B cell (primary cell): ENCODE results near the gene SPOCK1. TPM values are rescaled to one million over a fixed set of nuclear protein-coding genes. Genes with fewer than 3 reads are reported as not detected.

ENCODE experiments used
- ATAC-seq: fragments of 200-7000 bp; cut with Tn5 transposase; one replicate; pipeline ENCODE4 v1.10.0; 2021; ENCODE audit warnings: low read depth, mild to moderate bottlenecking, moderate number of reproducible peaks, moderate library complexity
- CTCF ChIA-PET: fragments of 350-600 bp; sonication (Branson Sonifier 250); formaldehyde crosslinking; loops from one replicate; lab custom pipeline; 2021; ENCODE audit warnings: antibody characterized with exemption, inconsistent platforms; lab: Charles Lee
- POLR2A ChIA-PET: fragments of 350-600 bp; sonication (Branson Sonifier 250); formaldehyde crosslinking; loops from one replicate; lab custom pipeline; 2021; ENCODE audit warnings: antibody characterized with exemption; lab: Charles Lee
- DNase-seq: peaks from one replicate; pipeline ENCODE4 v3.0.0; 2013
- H2AFZ ChIP-seq: 2 replicates; pipeline ENCODE4 v1.6.1; 2012; ENCODE audit warnings: mild to moderate bottlenecking, low read depth, low read length; ENCODE audit not compliant: insufficient read depth, poor library complexity, severe bottlenecking
- H3K27ac ChIP-seq, 2 donors: 1 replicate in 1 of 2; 2 replicates in 1 of 2; pipeline ENCODE4 v1.5.1; 2012 to 2013; ENCODE audit warnings: low read length in 2 of 2, mild to moderate bottlenecking in 2 of 2, moderate library complexity in 1 of 2
- H3K27me3 ChIP-seq, 4 experiments: fragments of 200-600 bp in 1 of 4; sonication (generic) in 1 of 4; replicated peaks in 1 of 4; 1 replicate in 2 of 4; 2 replicates in 2 of 4; pipeline versions ENCODE4 v1.6.1 to v1.7.0; 2013 to 2016; ENCODE audit warnings: low read length in 3 of 4, mild to moderate bottlenecking in 2 of 4, mixed read lengths in 1 of 4, moderate library complexity in 1 of 4; ENCODE audit not compliant: insufficient read depth in 4 of 4, control insufficient read depth in 3 of 4; ENCODE audit errors: control extremely low read depth in 1 of 4
- H3K36me3 ChIP-seq, 2 experiments: replicated peaks in 1 of 2; 1 replicate in 1 of 2; 2 replicates in 1 of 2; pipeline versions ENCODE4 v1.6.1 to v1.7.1; 2013; ENCODE audit warnings: low read length in 1 of 2; ENCODE audit not compliant: insufficient read depth in 2 of 2, control insufficient read depth in 1 of 2; ENCODE audit errors: control extremely low read depth in 1 of 2, extremely low read depth in 1 of 2
- H3K4me1 ChIP-seq, 2 donors: fragments of 200-600 bp in 1 of 2; sonication (generic) in 1 of 2; 1 replicate in 1 of 2; 2 replicates in 1 of 2; pipeline versions ENCODE4 v1.5.1 to v1.6.1; 2013 to 2017; ENCODE audit warnings: low read length in 2 of 2; ENCODE audit not compliant: control insufficient read depth in 2 of 2, insufficient read depth in 2 of 2
- H3K4me2 ChIP-seq: replicated peaks from 2 replicates; pipeline ENCODE3; 2012; ENCODE audit warnings: mild to moderate bottlenecking, low read depth, low read length; ENCODE audit not compliant: poor library complexity, severe bottlenecking
- H3K4me3 ChIP-seq, 5 experiments: fragments of 200-600 bp in 1 of 5; sonication (generic) in 1 of 5; 1 replicate in 3 of 5; 2 replicates in 2 of 5; pipeline versions ENCODE4 v1.5.1 to v1.7.0; 2011 to 2016; ENCODE audit warnings: low read length in 4 of 5, mild to moderate bottlenecking in 4 of 5, low read depth in 2 of 5, control low read depth in 1 of 5, moderate library complexity in 1 of 5; ENCODE audit not compliant: insufficient read depth in 1 of 5; ENCODE audit errors: control extremely low read depth in 1 of 5, extremely low read depth in 1 of 5
- H3K79me2 ChIP-seq: fragments of 200-600 bp; sonication (generic); one replicate; pipeline ENCODE4 v1.6.0; 2016; ENCODE audit warnings: low read length; ENCODE audit not compliant: control insufficient read depth, insufficient read depth
- H3K9ac ChIP-seq: fragments of 200-600 bp; sonication (generic); 2 replicates; pipeline ENCODE4 v1.6.1; 2017; ENCODE audit warnings: mild to moderate bottlenecking, low read length, moderate library complexity
- H3K9me3 ChIP-seq, 3 donors: one replicate each; pipeline versions ENCODE4 v1.6.1 to v1.7.1; 2013; ENCODE audit warnings: low read length in 2 of 3; ENCODE audit not compliant: control insufficient read depth in 2 of 3, insufficient read depth in 1 of 3; ENCODE audit errors: control extremely low read depth in 1 of 3
- H4K20me1 ChIP-seq: 2 replicates; pipeline ENCODE4 v1.6.0; 2012; ENCODE audit warnings: mild to moderate bottlenecking, low read length; ENCODE audit not compliant: insufficient read depth, control insufficient read depth, poor library complexity, severe bottlenecking
- H3K27ac Mint-ChIP-seq: one replicate; pipeline ENCODE4 v1.8.0; 2021; ENCODE audit warnings: mixed read lengths
- H3K27me3 Mint-ChIP-seq: one replicate; pipeline ENCODE4 v1.8.0; 2021; ENCODE audit warnings: mixed read lengths
- H3K4me1 Mint-ChIP-seq: one replicate; pipeline ENCODE4 v1.8.0; 2021; ENCODE audit warnings: mixed read lengths
- H3K4me3 Mint-ChIP-seq: one replicate; pipeline ENCODE4 v1.8.0; 2021; ENCODE audit warnings: mixed read lengths
- H3K9me3 Mint-ChIP-seq: one replicate; pipeline ENCODE4 v1.8.0; 2022; ENCODE audit warnings: mixed read lengths; ENCODE audit not compliant: insufficient read depth
- EZH2 ChIP-seq: IDR thresholded peaks from 2 replicates; pipeline ENCODE4 v1.6.1; 2012; ENCODE audit warnings: borderline replicate concordance, low read depth, mild to moderate bottlenecking, moderate library complexity, low read length; ENCODE audit not compliant: insufficient read depth, poor library complexity, severe bottlenecking
- WGBS: methylation state at CpG from one replicate; pipeline ENCODE4 v1.1.5; 2013; ENCODE audit warnings: missing lambda C conversion rate; ENCODE audit not compliant: insufficient coverage; 5-methylcytosine and 5-hydroxymethylcytosine counted together
- intact Hi-C: fragments of 100-400 bp; cut with micrococcal nuclease; formaldehyde crosslinking; loops from one replicate; pipeline ENCODE4 v1.10.0; 2022
- polyA plus RNA-seq: library from polyadenylated mRNA; depleted of rRNA; stranded (reverse); fragments of >200 nt; gene quantifications from 2 replicates; pipeline ENCODE4 v1.2.3, GENCODE V29; 2012
- total RNA-seq, 2 donors: library from RNA; stranded (reverse); fragments of 120-200 nt in 1 of 2; gene quantifications; 1 replicate in 1 of 2; 2 replicates in 1 of 2; pipeline versions ENCODE4 v1.2.3 to v1.2.4, GENCODE V29; 2013 to 2022
- TF ChIP-seq, protein P1 (sequence below): fragments of 200-600 bp; IDR thresholded peaks from one replicate; pipeline ENCODE4 v1.8.0; 2022; ENCODE audit warnings: antibody characterized with exemption, mild to moderate bottlenecking

Gene SPOCK1
- total and polyA plus RNA-seq, 2 donors (not counting 1 experiment from before 2014, with no cell fraction given): not detected

DNA sequence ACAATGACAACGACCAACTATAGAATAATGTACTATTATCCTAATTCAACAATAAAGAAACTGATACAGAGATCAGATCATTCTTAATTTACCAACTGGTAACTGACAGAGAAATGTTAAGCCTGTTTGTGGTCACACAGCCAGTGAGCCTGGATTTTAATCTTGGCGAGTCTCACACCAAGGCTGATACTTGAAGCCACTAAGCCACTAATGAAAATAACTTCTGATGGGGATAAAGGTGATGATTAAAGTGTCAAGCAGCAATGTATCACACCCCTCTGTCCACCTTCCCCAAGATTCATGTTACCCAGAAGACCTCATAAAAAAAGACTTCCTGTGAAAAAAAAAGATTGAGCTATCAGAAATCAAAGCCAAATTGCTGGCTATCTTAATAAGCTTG is 350.5 kb downstream of the SPOCK1 start:
- H4K20me1 ChIP-seq: no peaks in the 10 kb centered on the region
- CTCF ChIA-PET: no interaction called here
- intact Hi-C loops: no loop called here
- H3K4me2 ChIP-seq: no peak overlapping the region
- Mint-ChIP-seq H3K4me3 (no peak overlapping the region), H3K4me1 (no peaks in the 10 kb centered on the region), H3K27ac (no peak overlapping the region), H3K27me3 (peaks cover 3% of the 10 kb centered on the region), H3K9me3 (no peaks in the 10 kb centered on the region)
- no peaks in the 10 kb centered on the region for H3K27me3 ChIP-seq
- H3K9me3 ChIP-seq: no peaks in the 10 kb centered on the region
- ATAC-seq: no peak
- no peaks in the 10 kb centered on the region for H3K79me2 ChIP-seq
- no peak overlapping the region for H3K4me3 ChIP-seq
- no peak overlapping the region for H2AFZ ChIP-seq
- no peaks in the 10 kb centered on the region for H3K36me3 ChIP-seq
- DNase-seq: no peak
- POLR2A ChIA-PET: no interaction called here
- no CpG with 5 or more reads among the region's 2 CpGs for WGBS
- no peak overlapping the region for H3K27ac ChIP-seq
- no peak for TF ChIP-seq EZH2
- TF ChIP-seq, protein P1, sequence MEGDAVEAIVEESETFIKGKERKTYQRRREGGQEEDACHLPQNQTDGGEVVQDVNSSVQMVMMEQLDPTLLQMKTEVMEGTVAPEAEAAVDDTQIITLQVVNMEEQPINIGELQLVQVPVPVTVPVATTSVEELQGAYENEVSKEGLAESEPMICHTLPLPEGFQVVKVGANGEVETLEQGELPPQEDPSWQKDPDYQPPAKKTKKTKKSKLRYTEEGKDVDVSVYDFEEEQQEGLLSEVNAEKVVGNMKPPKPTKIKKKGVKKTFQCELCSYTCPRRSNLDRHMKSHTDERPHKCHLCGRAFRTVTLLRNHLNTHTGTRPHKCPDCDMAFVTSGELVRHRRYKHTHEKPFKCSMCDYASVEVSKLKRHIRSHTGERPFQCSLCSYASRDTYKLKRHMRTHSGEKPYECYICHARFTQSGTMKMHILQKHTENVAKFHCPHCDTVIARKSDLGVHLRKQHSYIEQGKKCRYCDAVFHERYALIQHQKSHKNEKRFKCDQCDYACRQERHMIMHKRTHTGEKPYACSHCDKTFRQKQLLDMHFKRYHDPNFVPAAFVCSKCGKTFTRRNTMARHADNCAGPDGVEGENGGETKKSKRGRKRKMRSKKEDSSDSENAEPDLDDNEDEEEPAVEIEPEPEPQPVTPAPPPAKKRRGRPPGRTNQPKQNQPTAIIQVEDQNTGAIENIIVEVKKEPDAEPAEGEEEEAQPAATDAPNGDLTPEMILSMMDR: no peak
- H3K4me1 ChIP-seq: no peaks in the 10 kb centered on the region
- H3K9ac ChIP-seq: no peak overlapping the region

DNA sequence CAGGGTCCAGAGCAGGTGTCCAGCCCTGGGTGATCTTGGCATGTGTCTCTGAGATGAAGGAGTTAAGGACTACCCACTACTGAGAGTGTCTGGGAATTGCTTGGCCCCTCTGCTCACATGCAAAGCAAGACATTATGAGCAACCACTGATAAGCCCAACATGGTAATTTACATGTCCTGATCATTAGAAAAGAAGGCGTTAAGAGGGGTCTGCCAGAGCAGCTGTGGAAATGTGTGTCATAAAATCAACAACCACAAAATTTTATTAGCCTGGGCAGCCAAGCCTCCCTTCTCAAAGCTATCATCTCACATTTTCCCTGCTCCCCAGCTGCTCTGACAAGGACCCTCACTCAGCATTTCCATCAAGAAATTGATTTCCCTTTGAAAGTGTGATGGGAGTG is 351.0 kb downstream of the SPOCK1 start:
- POLR2A ChIA-PET: no interaction called here

More for the DNA sequence above, 351.0 kb downstream of the SPOCK1 start:
- no peaks in the 10 kb centered on the region for H3K4me1 Mint-ChIP-seq
- Histone ChIP-seq H2AFZ (no peak overlapping the region), H3K4me1 (no peaks in the 10 kb centered on the region), H3K9me3 (no peaks in the 10 kb centered on the region), H3K36me3 (no peaks in the 10 kb centered on the region), H3K79me2 (no peaks in the 10 kb centered on the region), H4K20me1 (no peaks in the 10 kb centered on the region), H3K4me2 (no peak overlapping the region), H3K27me3 (no peaks in the 10 kb centered on the region), H3K9ac (no peak overlapping the region), H3K4me3 (no peak overlapping the region), H3K27ac (no peak overlapping the region)
- WGBS: no CpG with 5 or more reads among the region's 1 CpG
- H3K4me3 Mint-ChIP-seq: no peak overlapping the region
- no peak overlapping the region for H3K27ac Mint-ChIP-seq
- H3K27me3 Mint-ChIP-seq: peaks cover 3% of the 10 kb centered on the region
- intact Hi-C loops: no loop called here
- no peaks in the 10 kb centered on the region for H3K9me3 Mint-ChIP-seq
- ATAC-seq (no peak), DNase-seq (no peak)
- CTCF ChIA-PET: no interaction called here
- TF ChIP-seq, protein P1: no peak
- no peak for TF ChIP-seq EZH2
